SIG-M5 treated with dmso at 0.1 percent for 504 hours (cell line): ENCODE results near the gene ABCC4.

Experiments used
- DNase-seq: peaks from one replicate; lab custom pipeline; 2025; ENCODE audit not compliant: unreplicated experiment; lab: John Stamatoyannopoulos, UW

Gene ABCC4

GRCh38 chr13:95059306-95059705 lies 241.9 kb downstream of the ABCC4 start:
- no peak for DNase-seq

- DNase-seq: no peak
These were observed 242.6 kb downstream of the ABCC4 start for GRCh38 chr13:95058680-95059079.

DNA sequence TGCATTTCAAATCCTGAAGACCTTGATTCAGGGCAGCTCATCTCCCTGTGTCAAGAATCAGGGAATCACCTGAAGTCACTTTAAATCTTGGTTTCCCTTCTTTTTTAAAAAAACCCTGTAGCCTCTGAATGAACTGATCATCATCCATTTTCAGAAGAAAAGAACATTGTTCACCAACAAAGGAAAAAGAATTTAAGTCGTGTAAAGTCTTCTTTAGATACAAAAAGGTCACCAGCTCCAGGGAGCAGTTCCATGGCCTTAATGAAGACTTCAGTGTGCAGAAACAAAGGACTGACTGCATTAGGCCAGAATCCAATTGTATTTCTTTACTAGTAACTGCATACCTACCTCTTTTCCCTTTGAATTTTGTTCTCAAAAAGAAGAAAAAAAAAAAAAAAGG lies 245.0 kb downstream of the ABCC4 start:
- no peak for DNase-seq

- DNase-seq: no peak
These were observed 250.2 kb downstream of the ABCC4 start for GRCh38 chr13:95050800-95051615.

DNA sequence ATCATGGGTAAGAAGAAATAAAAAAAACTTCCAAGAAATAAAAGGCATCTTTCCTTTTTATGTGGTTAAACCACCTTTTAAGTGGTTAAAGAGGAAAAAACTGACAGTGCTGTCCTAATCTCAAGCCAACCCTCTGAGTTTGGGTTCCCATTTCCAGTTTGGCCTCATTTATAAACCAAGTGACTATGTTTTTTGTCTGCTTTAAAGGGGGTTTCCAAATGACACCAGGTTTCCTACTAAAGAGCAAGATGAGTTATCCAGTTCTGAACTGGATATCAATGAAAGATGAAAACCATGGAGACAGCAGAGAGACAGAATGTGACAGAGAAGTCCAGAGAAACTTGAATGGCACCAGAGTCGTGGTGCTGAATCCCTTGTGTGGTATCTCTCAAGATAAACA lies 251.5 kb downstream of the ABCC4 start:
- DNase-seq: no peak

DNA sequence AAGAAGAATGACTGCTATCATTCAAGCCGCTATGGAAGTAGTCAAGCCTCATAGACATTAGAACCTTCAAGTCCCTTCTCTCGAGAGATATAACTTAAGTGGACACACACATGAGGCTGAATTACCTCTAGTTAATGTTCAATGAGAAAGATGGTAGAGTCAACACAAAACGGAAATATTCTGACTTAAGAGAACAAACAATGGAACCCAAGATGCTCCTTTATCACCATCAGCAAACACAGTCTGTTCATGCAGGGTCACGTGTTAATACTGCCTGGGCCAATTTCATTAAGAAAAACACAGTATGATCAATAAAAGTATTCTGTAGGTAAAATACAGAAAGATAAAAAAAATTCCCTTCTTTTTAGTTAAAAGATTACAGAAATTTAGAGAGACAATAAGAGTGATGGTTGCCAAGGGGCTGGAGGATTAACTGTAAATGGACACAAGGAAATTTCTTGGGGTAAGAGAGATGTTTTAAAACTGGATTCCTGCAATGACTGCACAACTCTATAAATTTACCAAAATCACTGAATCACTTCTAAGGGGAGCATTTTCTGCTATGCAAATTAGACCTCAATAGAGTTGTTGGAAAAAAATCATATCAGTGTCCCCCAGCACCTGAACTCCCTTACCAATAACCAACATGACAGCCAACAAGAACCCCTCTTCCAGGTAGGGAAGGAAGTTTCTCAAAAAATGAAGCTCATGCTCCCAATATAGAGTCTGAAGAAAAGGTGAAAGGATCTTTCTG lies 256.6 kb downstream of the ABCC4 start:
- DNase-seq: no peak

GRCh38 chr13:95039415-95039814 lies 261.8 kb downstream of the ABCC4 start:
- DNase-seq: no peak

- DNase-seq: no peak
These were observed 262.3 kb downstream of the ABCC4 start for GRCh38 chr13:95038949-95039348.

- DNase-seq: no peak
These were observed 265.7 kb downstream of the ABCC4 start for GRCh38 chr13:95035311-95036109.

DNA sequence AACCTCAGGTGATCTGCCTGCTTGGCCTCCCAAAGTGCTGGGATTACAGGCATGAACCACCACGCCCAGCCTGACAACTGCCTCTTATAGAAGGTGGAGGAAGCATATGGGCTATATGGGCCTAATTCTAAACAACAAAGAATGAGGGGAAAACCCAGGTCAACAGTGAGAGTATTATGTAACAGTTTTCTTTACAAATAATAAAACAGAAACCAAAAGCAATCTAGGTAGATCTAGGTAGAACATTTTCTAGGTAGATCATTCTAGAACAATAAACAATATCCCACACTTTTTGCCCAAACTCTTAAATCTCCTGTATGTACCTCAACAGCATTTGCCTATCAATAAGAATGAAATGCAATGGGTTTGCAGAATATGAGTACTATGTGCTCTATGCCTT lies 267.4 kb downstream of the ABCC4 start:
- no peak for DNase-seq

- no peak for DNase-seq
These were observed 269.1 kb downstream of the ABCC4 start for GRCh38 chr13:95032121-95032520.

DNA sequence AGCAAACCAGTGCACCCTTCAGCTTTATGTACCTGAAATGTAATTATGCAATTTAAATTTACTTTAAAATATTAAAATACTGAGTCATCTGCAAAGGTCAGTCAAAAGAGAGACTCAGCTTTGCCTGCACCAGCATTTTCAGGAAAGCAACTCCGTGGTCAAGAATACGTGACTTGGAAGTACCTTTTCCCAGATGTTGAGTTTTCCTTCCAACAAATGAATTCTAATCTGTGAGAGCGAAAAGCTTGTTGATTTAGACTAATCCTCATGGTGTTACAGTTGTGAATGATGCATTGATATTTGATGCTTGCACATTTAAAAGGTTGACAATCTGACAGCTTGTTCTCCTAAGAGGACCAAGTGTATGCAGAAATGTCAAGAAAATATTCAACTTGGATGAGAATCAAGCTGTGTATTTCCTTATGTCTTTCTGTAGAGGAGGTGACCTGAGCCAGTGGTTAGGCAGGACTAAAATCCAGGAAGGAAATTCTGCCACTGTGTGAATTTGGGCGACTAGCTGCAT lies 270.4 kb downstream of the ABCC4 start:
- no peak for DNase-seq

GRCh38 chr13:95027638-95028037 lies 273.6 kb downstream of the ABCC4 start:
- no peak for DNase-seq

- DNase-seq: no peak
These were observed 276.1 kb downstream of the ABCC4 start for GRCh38 chr13:95025116-95025515.

DNA sequence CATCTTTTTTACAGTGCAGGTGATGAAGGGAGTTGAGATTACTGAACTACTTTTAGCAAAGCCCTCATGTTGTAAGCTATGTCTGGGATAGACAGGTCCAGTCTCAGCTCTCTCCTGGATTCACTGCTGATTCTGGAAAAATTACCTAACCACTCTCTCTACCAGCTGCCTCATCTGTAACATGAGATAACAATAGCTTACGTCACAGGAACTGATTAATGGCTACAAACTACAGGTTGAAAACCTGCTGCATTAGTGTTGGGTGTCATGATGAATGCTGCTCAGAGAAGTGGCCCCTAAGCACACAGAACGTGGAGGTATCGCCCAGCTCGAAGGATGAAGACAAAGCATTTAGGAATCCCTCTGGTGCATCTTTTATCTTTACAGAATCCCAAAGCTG lies 277.8 kb downstream of the ABCC4 start:
- DNase-seq: no peak

- DNase-seq: no peak
These were observed 280.8 kb downstream of the ABCC4 start for GRCh38 chr13:95020298-95020987.

GRCh38 chr13:95019886-95020285 lies 281.4 kb downstream of the ABCC4 start:
- no peak for DNase-seq

DNA sequence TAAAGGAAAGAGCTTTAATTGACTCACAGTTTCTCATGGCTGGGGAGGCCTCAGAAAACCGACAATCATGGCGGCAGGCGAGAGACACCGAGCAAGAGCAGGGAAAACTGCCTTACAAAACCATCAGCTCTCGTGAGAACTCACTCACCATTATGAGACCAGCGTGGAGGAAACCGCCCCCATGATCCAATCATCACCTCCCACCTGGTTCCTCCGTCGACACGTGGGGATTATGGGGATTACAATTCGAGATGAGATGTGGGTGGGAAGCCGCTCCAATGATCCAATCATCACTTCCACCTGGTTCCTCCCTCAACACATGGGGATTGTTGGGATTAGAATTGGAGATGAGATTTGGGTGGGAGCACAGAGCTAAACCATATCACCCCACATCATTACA lies 293.9 kb downstream of the ABCC4 start:
- DNase-seq: no peak

DNA sequence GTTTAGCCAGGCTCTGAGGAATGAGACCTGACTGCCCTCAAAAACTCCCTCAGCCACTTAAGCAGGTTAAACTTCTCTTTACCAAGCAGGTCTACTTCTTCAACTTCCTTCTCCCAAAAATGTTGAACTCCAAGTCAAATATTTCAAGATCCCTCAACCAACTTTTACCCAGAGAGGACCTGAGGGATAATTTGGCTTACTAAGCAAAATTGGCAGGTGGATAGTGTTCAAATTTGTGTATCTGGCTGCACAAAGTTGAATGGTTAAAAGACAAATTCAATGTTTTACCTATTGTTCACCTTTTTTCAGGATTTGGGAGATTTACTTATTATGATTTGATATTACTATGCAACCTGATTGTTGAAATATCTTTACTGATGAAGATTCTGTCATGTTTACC lies 296.0 kb downstream of the ABCC4 start:
- DNase-seq: peak; percentile 1

- DNase-seq: no peak
These were observed 298.0 kb downstream of the ABCC4 start for GRCh38 chr13:95003019-95003813.
